HL-60 (cell line): ENCODE results near the gene RSPO1.

ENCODE experiments used
- CTCF ChIP-seq: IDR thresholded peaks from one replicate; pipeline ENCODE4 v1.5.1; 2011; ENCODE audit warnings: low read length, control low read depth, inconsistent platforms; ENCODE audit not compliant: insufficient read depth
- GABPA ChIP-seq: IDR thresholded peaks from 2 replicates; pipeline ENCODE4 v1.6.1; 2012; ENCODE audit warnings: low read depth
- POLR2AphosphoS5 ChIP-seq: IDR thresholded peaks from 2 replicates; pipeline ENCODE4 v1.6.1; 2012; ENCODE audit warnings: low read depth
- REST ChIP-seq: IDR thresholded peaks from 2 replicates; pipeline ENCODE4 v1.6.1; 2012; ENCODE audit warnings: low read depth; ENCODE audit not compliant: insufficient replicate concordance
- SPI1 ChIP-seq: IDR thresholded peaks from 2 replicates; pipeline ENCODE4 v1.6.1; 2012; ENCODE audit warnings: low read depth, mild to moderate bottlenecking, borderline replicate concordance

- TF ChIP-seq CTCF (no peak), REST (no peak), SPI1 (no peak), POLR2AphosphoS5 (no peak), GABPA (no peak)
These were observed 41.0 kb downstream of the RSPO1 start for GRCh38 chr1:37593726-37594125.
